ENCODE measurements around the gene FERMT3.

The FERMT3 gene

GRCh38 chr11:64208086-64208795 lies 1.7 kb downstream of the FERMT3 start:
- ATAC-seq = no peak
- TF ChIP-seq CREB5 (CRISPR knock-in tag; IDR thresholded peaks at IDR 0.05; ENCODE audit: low read depth) (no peak), TCF4 (CRISPR knock-in tag; IDR thresholded peaks at IDR 0.05; ENCODE audit: borderline replicate concordance) (no peak), ZNF565 (CRISPR knock-in tag; conservative IDR thresholded peaks at IDR 0.05; ENCODE audit: low read depth) (no peak), TSHZ2 (CRISPR knock-in tag; IDR thresholded peaks at IDR 0.05) (no peak), GLIS3 (CRISPR knock-in tag; IDR thresholded peaks at IDR 0.05) (no peak), ZC3H10 (CRISPR knock-in tag; IDR thresholded peaks at IDR 0.05) (no peak), CSRNP3 (CRISPR knock-in tag; IDR thresholded peaks at IDR 0.05) (no peak), ESRRG (CRISPR knock-in tag; IDR thresholded peaks at IDR 0.05) (no peak), BACH2 (CRISPR knock-in tag; IDR thresholded peaks at IDR 0.05; ENCODE audit: borderline replicate concordance) (no peak), CSDC2 (CRISPR knock-in tag; IDR thresholded peaks at IDR 0.05) (no peak)

DNA sequence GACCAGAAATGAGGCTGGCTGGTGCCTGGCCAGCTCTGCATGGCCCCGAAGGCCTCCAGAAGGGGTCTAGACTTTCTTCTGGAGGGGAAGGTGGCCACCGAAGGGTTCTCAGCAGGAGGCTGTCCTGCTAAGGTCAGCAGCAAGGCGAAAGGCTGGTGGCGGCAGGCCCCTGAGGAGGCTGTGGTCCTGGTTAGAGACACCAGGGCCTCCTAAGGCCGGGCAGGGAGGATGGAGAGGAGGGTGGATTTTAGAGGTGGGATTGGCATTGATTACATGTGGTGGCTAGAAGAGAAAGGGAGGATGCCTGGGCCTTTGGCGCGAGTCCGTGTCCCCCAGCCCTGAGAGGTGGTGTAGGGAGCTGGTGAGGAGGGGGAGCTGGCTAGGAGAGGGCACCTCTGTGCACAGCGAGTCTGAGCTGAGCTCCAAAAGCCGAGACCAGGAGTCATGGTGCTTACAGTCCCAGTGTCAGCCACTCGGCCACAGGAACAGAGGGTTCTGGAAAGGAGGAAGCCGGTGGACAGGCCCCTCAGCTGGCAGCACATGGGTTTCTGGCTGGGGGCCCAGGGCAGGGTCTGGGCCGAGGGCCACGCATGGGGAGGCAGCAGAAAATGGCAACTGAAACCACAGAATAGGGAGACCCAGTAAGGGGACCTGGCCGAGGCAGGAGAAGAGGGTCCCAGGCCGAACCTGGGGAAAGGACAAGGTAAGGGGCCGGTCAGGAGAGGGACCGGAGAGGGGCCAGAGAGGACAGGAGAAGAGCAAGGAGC lies 2.5 kb downstream of the FERMT3 start:
- no peak for ATAC-seq
- no peak for TF ChIP-seq TCF4 (CRISPR knock-in tag; IDR thresholded peaks at IDR 0.05; ENCODE audit: borderline replicate concordance)
- no peak for TF ChIP-seq OSR1 (CRISPR knock-in tag; IDR thresholded peaks at IDR 0.05)
- no peak for TF ChIP-seq ARNTL (CRISPR knock-in tag; IDR thresholded peaks at IDR 0.05; ENCODE audit: borderline replicate concordance, low read depth)
- no peak for TF ChIP-seq CSRNP3 (CRISPR knock-in tag; IDR thresholded peaks at IDR 0.05)
- no peak for TF ChIP-seq SNAI2 (CRISPR knock-in tag; IDR thresholded peaks at IDR 0.05)
- no peak for TF ChIP-seq PPARA (CRISPR knock-in tag; IDR thresholded peaks at IDR 0.05; ENCODE audit: borderline replicate concordance)

DNA sequence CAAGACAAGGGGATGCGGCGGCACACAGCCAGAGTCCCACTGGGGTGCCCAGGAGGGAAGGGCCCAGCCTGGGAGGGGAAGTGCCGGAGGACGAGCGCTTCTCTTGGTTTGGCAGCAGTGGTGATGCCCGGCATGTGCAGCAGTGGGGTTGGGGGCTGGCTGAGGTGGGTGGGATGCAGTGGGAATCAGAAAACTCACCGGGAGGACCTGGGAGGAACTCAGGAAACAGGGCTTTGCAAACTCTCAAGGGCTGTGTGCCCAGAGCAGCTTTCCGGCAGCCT lies 3.0 kb downstream of the FERMT3 start:
- ATAC-seq = no peak
- no peak for TF ChIP-seq OSR1 (CRISPR knock-in tag; IDR thresholded peaks at IDR 0.05)
- TF ChIP-seq TOX (CRISPR knock-in tag; IDR thresholded peaks at IDR 0.05; ENCODE audit: borderline replicate concordance) = no peak
- TF ChIP-seq CREB5 (CRISPR knock-in tag; IDR thresholded peaks at IDR 0.05; ENCODE audit: low read depth) = no peak
- no peak for TF ChIP-seq GLIS3 (CRISPR knock-in tag; IDR thresholded peaks at IDR 0.05)
- no peak for TF ChIP-seq ZNF70 (CRISPR knock-in tag; IDR thresholded peaks at IDR 0.05)
- TF ChIP-seq ARNTL (CRISPR knock-in tag; IDR thresholded peaks at IDR 0.05; ENCODE audit: borderline replicate concordance, low read depth) = no peak
- no peak for TF ChIP-seq ZNF565 (CRISPR knock-in tag; conservative IDR thresholded peaks at IDR 0.05; ENCODE audit: low read depth)
- TF ChIP-seq BACH2 (CRISPR knock-in tag; IDR thresholded peaks at IDR 0.05; ENCODE audit: borderline replicate concordance) = no peak
- no peak for TF ChIP-seq CSRNP3 (CRISPR knock-in tag; IDR thresholded peaks at IDR 0.05)
- no peak for TF ChIP-seq ESRRG (CRISPR knock-in tag; IDR thresholded peaks at IDR 0.05)
- no peak for TF ChIP-seq RARB (CRISPR knock-in tag; IDR thresholded peaks at IDR 0.05)
- TF ChIP-seq PPARA (CRISPR knock-in tag; IDR thresholded peaks at IDR 0.05; ENCODE audit: borderline replicate concordance) = no peak
